SHP77 treated with DMSO at 0.1 percent for 48 hours (cell line): ENCODE data around the gene SLC15A2.
"Not testable (repeated sequence)": the region's sequence is repeated elsewhere in the genome, so short reads cannot be mapped to it uniquely, and the experiment has no call there.

ENCODE experiments used
- DNase-seq: peaks from one replicate; lab custom pipeline; 2025; lab: John Stamatoyannopoulos, UW

SLC15A2 gene, protein sequence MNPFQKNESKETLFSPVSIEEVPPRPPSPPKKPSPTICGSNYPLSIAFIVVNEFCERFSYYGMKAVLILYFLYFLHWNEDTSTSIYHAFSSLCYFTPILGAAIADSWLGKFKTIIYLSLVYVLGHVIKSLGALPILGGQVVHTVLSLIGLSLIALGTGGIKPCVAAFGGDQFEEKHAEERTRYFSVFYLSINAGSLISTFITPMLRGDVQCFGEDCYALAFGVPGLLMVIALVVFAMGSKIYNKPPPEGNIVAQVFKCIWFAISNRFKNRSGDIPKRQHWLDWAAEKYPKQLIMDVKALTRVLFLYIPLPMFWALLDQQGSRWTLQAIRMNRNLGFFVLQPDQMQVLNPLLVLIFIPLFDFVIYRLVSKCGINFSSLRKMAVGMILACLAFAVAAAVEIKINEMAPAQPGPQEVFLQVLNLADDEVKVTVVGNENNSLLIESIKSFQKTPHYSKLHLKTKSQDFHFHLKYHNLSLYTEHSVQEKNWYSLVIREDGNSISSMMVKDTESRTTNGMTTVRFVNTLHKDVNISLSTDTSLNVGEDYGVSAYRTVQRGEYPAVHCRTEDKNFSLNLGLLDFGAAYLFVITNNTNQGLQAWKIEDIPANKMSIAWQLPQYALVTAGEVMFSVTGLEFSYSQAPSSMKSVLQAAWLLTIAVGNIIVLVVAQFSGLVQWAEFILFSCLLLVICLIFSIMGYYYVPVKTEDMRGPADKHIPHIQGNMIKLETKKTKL

DNA sequence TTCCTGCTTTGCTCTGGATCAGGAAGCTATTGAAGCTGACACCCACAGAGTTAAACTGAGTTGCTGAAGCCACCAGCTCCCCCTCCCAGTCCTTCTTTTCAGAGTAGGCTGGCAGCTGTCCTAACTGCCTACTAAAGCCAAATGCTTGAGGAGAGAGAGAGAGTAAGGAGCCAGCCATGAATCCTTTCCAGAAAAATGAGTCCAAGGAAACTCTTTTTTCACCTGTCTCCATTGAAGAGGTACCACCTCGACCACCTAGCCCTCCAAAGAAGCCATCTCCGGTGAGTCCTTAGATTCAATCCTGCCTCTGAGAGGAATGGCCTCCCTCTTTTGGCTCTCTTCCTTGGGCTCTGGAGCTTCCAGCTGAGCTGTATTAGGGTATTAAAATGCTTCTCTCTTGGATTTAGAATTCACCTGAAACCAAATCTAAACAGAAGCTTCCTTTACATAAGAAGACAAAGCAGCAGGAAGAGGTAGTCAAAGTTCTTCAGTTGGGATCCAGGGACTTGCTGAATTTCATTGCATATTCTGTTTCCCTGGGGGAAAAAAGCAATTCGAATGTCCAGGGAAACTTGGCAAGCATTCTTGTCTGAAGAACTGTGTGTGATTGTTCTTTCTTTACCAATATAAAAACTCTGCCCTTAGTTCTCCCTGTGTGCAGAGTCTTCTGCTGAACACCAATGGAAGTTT is at the start of gene SLC15A2:
Gene SLC15A2 (plus strand): TSS at position 101 of the 690 bp plus-strand sequence. CDS start 76 bp downstream, at position 177.
- no peak for DNase-seq

GRCh38 chr3:121844892-121845291 is 49.3 kb upstream of the SLC15A2 start:
- no peak for DNase-seq

DNA sequence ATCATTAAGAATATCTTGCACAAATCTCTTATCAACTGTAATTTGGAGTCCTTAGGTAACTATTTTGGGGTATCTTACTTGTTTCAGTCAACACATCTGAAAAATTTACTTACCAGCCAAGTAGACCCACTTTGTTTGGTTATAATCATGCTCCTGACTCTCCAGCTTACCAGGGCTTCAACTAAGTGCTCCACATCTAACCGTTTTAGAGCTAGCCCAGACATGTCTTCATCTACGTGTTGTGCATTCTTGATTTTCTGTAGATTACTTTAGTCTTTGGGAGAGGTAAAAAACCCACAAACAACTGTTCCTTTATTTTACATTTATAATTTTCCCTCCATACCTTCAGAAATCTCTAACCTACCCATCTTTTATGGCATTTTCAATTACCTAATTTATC is 41.9 kb upstream of the SLC15A2 start:
- DNase-seq = no peak

DNA sequence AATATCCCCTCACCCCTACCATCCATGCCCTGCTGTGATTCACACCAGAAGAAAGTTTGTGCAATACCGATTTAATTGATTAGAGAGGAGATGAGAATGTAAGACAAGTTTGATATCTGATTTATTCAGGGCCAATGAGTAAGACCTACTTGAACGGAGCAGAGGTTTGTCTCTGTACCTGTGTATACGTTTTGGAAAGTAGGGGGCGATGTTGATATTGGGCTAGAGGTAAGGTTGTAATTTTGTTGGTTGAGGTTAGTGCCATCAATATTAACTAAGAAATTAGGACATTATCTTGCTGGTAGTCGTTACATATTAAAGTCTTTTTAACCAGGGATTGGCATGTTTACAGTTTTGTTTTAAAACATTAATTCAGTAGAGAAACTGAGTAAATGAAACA is 38.6 kb upstream of the SLC15A2 start:
- DNase-seq = no peak

GRCh38 chr3:121857778-121858177 is 36.4 kb upstream of the SLC15A2 start:
- DNase-seq = not testable (repeated sequence)

DNA sequence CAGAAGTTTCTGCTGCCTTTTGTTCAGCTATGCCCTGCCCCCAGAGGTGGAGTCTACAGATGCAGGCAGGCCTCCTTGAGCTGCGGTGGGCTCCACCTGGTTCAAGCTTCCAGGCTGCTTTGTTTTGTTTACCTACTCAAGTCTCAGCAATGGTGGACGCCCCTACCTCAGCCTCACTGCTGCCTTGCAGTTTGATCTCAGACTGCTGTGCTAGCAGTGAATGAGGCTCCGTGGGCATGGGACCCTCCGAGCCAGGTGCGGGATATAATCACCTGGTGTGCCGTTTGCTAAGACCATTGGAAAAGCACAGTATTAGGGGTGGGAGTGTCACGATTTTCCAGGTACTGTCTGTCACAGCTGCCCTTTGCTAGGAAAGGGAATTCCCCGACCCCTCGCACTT is 31.0 kb upstream of the SLC15A2 start:
- not testable (repeated sequence) for DNase-seq

DNA sequence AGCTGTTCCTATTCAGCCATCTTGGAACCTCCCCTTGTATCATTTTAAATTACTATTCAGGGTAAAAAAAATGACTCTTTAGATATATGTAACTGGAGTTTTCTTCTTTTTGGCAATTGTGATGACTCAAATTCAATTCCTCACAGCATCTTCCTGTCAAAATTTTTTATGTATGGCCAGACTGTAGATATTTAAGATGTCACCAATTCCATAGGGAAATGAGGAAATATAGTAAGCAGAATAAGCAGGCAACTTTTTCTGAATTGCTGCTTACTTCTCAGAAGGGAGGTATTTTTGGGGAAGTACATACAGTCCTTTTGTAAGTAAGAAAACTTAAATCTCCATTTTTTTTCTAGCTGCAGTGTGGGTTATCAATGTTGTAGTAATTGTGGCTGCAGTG is 30.4 kb upstream of the SLC15A2 start:
- no peak for DNase-seq

DNA sequence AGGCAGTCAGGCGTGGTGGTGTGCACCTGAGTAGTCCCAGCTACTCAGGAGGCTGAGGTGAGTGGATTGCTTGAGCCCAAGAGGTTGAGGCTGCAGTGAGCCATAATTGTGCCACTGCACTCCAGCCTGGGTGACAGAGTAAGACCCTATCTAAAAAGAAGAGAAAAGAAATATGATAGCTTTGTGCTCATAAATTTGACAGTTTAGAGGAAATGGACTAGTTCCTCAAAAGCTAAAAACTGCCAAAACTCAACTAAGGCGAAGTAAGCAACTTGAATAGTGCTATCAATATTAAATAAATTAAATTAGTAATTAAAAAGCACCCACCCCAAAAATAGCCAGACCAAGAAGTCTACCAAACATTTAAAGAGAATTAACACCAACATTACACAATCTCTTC is 24.5 kb upstream of the SLC15A2 start:
- no peak for DNase-seq

GRCh38 chr3:121870717-121871116 is 23.5 kb upstream of the SLC15A2 start:
- DNase-seq = no peak

GRCh38 chr3:121871430-121871829 is 22.8 kb upstream of the SLC15A2 start:
- no peak for DNase-seq

- DNase-seq = no peak
Observed at GRCh38 chr3:121878411-121878810, 15.8 kb upstream of the SLC15A2 start.

DNA sequence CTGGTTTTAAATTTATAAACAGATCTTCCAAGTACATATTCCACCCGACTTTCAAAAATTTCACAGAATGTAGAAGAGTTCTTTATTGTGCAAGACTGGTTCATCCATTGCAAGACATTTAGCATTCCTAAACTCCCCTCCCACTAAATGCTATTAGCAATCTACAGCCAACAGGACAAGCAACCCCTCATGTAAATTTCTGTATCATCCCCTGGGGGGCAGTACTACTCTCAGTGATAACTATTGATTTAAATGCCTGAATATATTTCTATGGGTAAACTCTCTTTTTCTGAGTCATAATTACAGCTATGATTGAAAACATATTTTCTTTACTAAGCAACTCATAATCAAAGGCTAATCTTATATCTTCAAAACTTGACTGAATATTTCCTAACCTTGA is 10.7 kb upstream of the SLC15A2 start:
- no peak for DNase-seq

- DNase-seq = no peak
Observed at GRCh38 chr3:121885386-121885785, 8.8 kb upstream of the SLC15A2 start.

DNA sequence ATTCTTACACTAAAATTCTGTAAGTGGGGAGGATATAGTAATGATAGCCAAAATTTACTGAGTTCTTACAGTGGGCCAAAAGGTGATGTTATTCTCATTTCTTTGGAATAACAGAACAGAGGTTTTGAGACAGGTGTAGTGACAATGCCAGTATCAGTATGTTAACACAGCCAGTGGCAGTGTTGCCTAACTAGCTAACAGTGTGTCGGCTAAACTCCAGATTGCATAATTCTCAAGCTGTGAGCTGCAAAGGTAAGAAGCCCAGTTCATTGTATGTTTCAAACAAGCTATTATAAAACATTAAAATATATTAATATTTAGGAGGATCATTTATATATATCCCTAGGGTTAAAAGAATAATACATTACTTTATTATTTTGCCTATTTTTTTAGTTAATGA is 920 bp downstream of the SLC15A2 start:
- no peak for DNase-seq

DNA sequence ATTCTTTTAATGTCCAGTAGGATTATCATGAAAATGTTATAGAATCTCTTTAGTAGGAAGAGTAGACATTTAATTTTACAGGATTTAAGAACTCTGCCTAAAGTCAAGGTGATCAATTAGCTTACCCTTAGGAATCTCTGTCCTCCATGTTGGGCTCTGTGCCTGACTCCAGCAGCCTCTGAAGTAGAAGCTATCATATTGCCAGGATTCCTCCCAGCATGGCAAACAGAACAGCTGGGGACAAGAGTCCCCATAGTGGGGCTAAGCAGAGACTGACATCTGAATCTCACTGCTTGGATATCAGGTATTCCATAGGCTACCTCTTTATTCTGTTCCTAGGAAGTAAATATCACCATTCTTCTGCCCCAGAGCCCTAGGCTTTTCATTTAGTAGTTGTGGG is 1.5 kb downstream of the SLC15A2 start:
- DNase-seq = no peak

DNA sequence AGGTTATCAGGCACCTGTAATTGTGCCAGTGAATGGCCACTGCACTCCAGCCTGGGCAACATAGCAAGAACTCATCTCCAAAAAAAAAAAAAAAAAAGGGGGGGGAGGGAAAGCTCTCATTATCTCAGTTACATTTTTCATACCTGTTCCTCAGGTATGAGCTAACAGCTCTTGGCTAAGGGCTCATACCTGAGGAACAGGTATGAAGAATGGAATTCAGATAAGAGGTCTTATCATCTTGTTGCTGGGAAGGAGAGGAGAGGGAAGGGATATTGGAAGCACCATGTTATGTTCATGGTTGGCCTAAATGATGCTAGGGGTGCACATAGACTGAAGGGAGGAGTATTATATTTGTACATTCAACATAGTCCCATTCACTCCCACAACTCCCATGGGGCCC is 2.6 kb downstream of the SLC15A2 start:
- no peak for DNase-seq

GRCh38 chr3:121897296-121897695 is 3.1 kb downstream of the SLC15A2 start:
- no peak for DNase-seq

DNA sequence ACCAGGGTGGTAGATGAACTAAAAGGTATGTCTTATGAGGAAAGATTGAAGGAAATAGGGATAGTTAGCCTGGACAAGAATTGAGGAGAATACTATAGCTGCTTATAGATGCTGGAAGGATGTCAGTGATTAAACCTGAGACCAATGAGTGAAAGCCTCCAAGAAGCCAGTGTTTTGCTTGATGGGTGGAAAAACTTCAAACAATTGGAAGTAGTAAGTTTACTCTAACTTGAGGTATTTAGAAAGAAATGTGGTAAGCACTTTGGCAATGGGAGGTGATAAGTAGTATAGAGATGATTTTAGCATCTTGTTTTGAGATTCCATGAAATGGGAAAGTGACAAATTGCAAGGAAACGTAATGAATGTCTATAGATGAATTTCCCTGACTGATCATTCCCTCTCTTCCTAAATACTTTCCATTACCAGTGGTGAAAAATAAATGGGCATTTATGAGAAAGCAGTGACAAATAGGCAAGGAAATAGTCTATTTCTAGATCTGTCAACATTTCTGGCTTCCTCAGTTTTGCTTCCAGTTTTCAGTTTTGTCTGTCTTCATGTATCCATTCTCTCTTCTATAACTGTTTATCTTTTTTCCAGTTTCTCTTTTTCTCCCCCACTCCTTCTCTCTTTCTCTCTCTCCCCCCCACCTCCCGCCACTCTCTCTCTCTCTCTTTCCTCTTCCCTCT is 19.2 kb downstream of the SLC15A2 start:
- no peak for DNase-seq

DNA sequence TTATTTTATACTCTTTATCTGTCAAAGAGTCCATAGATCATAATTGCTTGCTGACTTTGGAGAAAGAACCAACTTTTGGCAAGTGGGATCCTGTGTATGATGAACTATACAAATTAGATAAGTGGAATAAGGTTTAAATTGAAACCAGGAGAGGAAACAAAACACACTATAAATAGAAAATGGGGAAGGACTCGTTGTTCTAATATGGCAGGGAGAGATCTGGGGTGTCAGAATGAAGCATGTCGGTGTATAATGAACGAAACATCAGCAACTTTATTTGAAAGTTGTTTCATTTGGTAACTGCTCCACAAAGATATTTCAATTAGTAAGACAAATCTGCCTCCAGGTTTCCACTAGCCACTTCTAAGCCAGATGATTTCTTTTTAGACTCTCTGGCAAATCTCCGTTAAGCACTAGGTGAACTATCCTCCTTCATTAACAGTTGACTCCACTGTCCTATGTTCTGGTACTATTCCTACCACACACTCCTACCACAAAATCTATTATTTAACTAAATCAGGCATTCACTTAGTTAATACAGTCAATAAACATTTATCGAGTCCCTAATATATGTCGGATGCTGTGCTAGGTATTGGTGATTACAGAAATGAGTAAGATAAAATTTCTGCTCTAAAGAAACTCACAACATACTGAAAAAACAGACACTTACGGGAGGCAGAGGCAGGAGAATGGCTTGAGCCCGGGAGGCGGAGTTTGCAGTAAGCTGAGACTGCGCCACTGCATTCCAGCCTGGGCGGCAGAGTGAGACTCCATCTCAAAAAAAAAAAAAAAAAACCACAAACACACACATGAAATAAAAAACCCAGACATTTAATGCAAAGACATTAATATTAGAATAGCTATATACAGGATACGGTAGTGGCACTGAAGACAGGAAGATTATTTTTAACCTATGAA is 20.1 kb downstream of the SLC15A2 start:
- no peak for DNase-seq

- no peak for DNase-seq
Observed at GRCh38 chr3:121916189-121916588, 22.0 kb downstream of the SLC15A2 start.
